Measurements from ENCODE around the gene MEAF6. TPM values are rescaled to one million over a fixed set of nuclear protein-coding genes. Genes with fewer than 3 reads are reported as not detected.

MEAF6 gene
- total and polyA plus RNA-seq, 2 experiments from 2014 or later, result 60.1 to 64.5 TPM

- Histone ChIP-seq H3K27me3 (ENCODE audit: insufficient read depth) (peaks cover 15% of the 10 kb centered on the region), H4K20me1 (replicated peaks; ENCODE audit: insufficient read depth) (no peaks in the 10 kb centered on the region), H3K36me3 (ENCODE audit: insufficient read depth) (no peaks in the 10 kb centered on the region), H3K4me2 (no peak overlapping the region), H3K4me3 (no peak overlapping the region), H3K9me2 (ENCODE audit: insufficient read depth) (no peaks in the 10 kb centered on the region), H3K4me1 (ENCODE audit: insufficient read depth) (peaks cover 30% of the 10 kb centered on the region), H3K27ac (ENCODE audit: low read depth) (no peak overlapping the region), H3K79me2 (replicated peaks; ENCODE audit: insufficient read depth) (peaks cover 10% of the 10 kb centered on the region), H3F3A (replicated peaks; ENCODE audit: low read depth) (no peaks in the 10 kb centered on the region), H2AFZ (peak overlapping the region; percentile 63)
- Mint-ChIP-seq H3K4me3 (no peak overlapping the region), H3K27ac (peak overlapping the region; percentile 74), H3K4me1 (peaks cover 38% of the 10 kb centered on the region), H3K36me3 (ENCODE audit: low read depth) (peaks cover 7% of the 10 kb centered on the region; the same call in 1 of the 3 replicates), H3K27me3 (ENCODE audit: insufficient read depth, low read depth, poor library complexity) (peaks cover 24% of the 10 kb centered on the region), H3K9me3 (no peaks in the 10 kb centered on the region)
- TF ChIP-seq ZNF462 (CRISPR knock-in tag; IDR thresholded peaks at IDR 0.05) (no peak), POLR2AphosphoS5 (IDR thresholded peaks at IDR 0.05; ENCODE audit: low read depth) (no peak), CTCF (conservative IDR thresholded peaks at IDR 0.05; ENCODE audit: low read depth in 2 of 2) (no peak), ZNF114 (CRISPR knock-in tag; IDR thresholded peaks at IDR 0.05) (no peak), EZH2 (IDR thresholded peaks at IDR 0.05; ENCODE audit: low read depth, unreplicated experiment) (no peak), REST (IDR thresholded peaks at IDR 0.05; ENCODE audit: unreplicated experiment) (no peak), EZH2phosphoT487 (IDR thresholded peaks at IDR 0.05; ENCODE audit: unreplicated experiment) (no peak)
- DNase-seq (ENCODE audit: low spot score), result peak; percentile 64
- ATAC-seq, result peak; percentile 52
These were observed 43.0 kb downstream of the MEAF6 start for GRCh38 chr1:37471345-37472231.
